GM19328 (cell line): Measurements from ENCODE around the gene EHBP1.
"Not testable (repeated sequence)": the region's sequence is repeated elsewhere in the genome, so short reads cannot be mapped to it uniquely, and the experiment has no call there.

Experiments
- ATAC-seq: cut with Tn5 transposase; IDR thresholded peaks from one replicate; pipeline ENCODE4 v1.9.1; 2021; ENCODE audit warnings: mild to moderate bottlenecking, moderate library complexity; ENCODE audit not compliant: unreplicated experiment

Gene EHBP1

DNA sequence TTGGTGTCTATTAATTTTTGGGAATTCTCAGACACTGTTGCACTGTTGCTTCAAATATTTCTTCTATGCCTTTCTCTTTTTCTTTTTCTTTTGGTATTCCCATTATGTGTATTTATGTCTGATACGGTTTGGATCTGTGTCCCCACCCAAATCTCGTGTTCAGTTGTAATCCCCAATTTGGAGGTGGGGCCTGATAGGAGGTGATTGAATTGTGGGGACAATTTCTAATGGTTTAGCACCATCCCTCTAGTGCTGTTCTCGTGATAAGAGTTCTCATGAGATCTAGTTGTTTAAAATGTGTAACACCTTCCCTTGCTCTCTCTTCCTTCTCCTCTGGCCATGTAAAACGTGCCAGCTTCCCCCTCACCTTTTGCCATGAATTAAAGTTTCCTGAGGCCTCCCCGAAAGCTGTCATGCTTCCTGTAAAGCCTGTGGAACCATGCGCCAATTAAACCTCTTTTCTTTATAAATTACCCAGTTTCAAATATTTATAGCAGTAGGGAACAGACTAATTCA, 26.8 kb downstream of the EHBP1 start:
- ATAC-seq = no peak

DNA sequence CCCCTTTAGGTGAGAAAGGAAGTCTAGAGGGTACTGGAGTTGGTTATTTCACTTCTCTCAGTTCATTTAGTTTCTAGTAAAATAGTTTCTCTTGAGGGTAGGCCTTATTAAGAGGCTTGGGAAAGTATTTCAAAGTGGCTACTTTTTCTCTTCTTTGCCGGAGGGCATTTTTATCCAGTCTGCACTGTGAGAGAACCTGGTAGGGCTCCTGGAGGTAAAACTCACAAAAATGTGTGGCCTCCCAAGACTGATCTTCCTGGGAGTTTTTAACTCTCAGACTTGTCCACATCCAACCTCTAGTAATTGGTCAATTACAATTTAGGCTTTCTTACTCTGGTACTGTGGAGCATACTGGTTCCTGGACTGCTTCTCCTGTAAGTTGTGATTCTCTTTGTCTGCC, 28.0 kb downstream of the EHBP1 start:
- ATAC-seq = no peak

DNA sequence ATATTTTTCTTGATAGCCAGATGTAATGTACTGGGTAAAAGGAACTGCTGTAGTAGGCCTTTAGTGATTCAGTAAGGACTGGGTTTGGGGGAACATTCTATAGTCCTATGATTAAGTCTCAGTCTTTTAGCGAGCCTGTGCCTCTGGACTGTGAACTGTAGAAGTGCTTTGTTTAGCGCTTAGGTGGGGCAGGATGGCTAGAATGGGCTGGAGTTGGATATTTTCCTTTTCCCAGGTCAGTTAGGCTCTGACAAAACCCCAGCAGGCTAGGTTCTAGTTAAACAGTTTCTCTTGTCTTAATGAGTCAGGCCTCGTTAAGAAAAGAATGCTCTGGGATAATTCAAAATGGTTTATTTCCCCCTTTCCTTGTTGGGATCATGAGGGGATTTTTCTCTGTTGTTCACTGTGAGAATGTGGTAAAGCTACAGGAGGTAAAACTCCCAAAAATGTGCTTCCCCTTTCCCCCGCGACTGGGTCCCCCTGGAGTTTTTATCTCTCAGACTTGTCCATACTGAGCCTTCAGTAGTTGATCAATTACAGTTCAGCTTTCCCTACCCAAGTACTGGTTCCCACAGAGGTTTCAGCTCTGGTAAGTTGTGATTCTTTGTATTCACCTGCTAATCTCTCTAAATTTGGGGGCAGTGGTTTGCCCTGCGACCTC, 31.5 kb downstream of the EHBP1 start:
- ATAC-seq = no peak

DNA sequence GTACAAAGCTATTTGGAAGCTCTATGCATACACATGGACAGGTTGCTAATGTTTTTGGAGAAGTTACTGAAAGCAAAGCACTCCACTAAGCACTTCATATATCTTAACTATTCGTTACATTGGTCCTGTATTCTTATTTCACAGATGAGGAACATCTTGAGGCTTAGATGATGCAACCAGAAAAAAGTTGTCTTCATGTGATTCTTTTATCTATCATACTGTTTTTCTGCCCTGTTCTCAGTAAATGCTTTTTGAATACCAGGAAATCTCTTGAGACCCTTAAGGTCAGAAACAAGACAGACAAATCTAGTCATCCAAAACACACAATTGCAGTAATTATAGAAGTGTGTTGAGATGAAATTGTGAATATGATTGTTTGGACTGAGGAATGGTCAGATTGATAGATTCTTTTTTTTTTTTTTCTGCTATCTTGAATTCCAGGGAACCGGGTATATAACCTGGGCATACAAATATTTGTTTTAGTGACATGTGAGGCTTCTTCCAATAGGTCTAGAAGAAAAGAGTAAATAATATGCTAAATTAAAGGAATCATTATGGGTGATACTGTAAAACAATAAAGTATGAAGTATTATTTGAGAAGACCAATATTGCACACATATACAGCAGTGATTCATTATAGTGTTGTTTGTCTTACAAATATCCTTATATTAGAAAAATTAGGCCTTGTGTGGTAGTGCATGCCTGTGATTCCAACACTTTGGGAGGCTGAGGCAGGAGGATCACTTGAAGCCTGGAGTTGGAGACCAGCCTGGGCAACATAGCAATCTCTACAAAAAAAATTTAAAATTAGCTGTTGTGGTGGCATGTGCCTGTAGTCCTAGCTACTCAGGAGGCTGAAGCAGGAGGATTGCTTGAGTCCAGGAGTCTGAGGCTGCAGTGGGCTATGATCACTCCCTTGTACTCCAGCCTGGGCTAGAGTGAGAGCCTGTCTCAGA, 33.7 kb downstream of the EHBP1 start:
- no peak for ATAC-seq

DNA sequence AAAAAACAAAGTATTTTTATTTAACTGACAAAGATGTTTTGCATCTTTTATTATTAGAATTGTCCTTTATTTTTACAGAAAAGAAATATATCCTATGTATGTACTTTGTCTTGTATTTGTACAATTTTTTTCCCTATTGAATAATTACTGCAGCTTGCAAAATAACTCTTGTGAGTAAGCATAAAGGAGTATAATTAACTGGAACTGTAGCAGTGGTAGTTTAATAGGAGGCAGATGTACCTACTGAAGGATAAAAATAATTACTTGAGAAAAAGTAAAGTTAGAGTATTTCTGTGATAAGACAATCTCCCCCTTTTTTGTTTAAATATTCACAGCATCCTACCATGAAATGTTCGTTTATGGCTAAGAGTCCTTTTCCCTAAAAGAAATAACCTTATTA, 34.7 kb downstream of the EHBP1 start:
- ATAC-seq = no peak

DNA sequence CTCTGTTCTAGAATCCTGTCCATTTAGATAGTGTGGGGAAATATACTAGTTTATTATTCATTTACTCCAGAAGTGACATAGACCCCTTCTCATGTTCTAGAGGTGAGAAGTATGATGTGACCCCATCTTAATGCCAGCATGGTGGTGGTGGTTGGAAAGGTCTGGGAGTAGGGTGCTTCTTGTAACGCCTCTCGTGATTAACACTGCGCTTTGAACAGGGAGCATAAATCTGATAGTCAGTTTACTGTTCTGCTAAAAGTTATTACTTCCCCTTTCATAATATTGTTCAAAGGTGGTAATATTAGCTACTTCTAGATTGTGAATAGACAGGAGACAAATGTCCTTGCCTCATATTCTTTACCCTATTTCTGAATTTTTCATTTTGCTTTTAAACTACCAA, 35.6 kb downstream of the EHBP1 start:
- ATAC-seq = no peak

DNA sequence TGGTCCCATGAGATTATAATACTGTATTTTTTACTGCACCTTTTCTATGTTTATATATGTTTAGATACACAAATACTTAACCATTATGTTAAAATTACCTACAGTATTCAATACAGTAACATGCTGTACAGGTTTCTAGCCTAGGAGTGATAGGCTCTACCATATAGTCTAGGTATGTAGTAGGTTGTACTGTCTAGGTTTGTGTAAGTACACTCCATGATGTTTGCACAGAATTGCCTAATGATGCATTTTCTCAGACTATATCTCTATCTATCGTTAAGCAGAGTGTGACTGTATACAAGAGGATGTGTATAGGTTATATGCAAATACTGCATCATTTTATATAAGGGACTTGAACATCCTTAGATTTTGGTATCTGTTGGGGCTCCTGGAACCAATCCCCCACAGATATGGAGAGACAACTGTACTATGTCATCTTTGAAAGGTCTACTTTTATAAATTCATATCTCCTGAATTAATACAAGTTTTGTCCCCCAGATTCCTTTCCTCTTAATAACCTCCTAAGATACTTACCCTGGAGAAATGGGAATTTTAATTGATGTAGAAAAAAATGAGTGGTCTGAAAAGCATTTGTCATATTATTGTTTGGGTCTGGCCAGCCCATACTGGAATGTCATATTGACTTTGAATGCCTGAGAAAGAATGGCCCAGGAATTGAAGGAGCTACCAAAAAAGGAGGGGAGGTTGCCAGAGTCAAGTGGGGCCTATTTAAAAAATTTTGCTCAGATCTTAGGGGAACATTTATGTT, 36.6 kb downstream of the EHBP1 start:
- ATAC-seq = no peak

DNA sequence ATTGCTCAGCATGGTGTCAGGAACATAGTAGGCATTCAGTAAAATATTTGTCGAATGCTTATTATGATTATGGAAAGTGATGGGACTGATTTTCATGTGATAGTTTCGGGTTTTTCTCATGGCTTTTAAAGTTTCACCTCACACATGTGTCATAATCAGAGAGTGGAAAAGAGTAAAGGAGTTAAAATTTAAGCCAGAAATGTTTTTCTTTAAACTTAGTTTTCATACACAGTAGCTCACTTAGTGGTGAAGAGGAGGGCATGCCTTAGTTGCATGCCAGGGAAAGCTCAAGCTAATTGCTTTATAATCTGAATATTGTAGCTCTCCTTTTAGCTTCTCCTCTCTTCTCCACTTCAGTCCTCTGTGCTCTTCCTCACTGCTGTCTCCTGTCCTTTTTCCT, 38.0 kb downstream of the EHBP1 start:
- no peak for ATAC-seq

DNA sequence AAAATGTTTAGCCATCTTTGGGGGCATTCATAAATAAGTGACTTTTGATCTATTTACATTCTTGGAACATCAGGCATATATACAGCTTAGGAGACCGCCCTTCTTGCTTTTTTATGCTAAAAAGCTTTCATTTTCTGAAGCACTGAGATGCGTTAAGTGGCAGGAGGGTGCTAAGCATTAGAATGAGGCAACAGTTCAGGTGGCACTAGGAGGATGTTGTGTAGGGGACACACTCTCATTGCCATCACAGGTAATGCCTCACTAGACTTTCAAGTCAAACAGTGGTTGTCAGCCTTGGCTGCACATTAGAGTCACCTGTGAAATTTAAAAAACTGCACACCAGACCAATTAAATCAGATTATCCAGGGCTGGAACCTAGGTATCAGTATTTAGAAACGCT, 39.1 kb downstream of the EHBP1 start:
- no peak for ATAC-seq

DNA sequence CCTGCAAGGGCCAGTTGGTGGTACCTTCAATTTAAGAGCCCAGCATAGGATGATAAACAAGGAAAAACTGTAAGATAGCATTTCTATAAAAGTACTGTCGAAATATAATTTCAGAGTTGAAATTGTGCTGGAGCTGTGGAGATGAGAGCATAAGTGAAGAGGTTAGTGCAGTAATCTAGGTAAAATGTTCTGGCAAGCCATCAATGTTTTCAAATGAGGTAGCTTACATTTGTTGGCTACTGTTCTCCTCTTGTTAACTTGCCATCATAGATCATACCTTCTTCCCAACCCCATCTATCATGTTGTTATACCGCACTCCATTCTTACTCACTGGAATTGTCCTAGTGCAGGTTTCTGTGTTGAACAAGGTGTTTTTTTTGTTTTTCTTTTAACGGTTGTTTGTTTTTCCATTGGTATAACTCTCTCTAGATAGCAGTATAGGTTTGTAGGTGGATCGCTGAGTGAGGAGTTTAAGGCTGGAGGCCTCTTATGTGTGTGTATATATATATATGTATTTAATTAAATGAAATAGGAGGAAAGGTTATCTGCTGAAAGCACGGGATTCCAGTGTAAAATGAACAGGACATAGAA, 40.5 kb downstream of the EHBP1 start:
- ATAC-seq = no peak

DNA sequence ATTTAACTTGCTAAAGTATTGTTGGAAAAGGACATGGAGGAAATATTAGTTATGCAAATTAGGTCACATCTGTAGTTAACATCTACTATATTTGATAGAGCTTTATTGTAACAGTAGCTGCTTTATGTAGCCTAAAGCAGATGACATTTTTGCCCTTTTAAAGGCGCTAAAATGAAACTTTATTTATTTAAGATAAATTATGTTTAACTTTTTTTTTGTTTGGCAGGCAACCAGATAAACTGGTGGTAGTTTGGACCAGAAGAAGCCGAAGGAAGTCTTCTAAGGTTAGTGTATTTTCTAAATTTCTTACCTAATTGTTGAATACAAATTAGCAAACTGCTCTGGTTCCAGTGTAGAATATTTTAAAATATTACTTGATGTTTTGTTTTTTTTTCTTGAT, 41.7 kb downstream of the EHBP1 start:
- ATAC-seq = no peak

DNA sequence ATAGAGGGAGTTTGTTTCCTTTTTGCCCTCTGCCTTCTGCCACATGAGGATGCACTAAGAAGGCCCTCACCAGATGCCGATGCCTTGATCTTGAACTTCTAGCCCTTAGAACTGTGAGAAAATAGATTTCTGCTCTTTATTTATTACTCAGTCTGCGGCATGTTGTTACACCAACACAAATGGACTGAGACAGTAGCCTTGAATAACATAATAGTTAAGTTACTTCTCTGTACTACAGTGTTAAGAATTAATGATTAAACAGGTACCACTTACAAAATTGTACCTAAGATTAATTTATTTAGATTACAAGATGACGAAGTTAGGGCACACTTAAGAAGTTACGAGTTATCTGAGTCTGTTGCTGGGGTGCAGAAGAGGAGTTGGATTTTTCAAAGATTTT, 42.4 kb downstream of the EHBP1 start:
- ATAC-seq = no peak

DNA sequence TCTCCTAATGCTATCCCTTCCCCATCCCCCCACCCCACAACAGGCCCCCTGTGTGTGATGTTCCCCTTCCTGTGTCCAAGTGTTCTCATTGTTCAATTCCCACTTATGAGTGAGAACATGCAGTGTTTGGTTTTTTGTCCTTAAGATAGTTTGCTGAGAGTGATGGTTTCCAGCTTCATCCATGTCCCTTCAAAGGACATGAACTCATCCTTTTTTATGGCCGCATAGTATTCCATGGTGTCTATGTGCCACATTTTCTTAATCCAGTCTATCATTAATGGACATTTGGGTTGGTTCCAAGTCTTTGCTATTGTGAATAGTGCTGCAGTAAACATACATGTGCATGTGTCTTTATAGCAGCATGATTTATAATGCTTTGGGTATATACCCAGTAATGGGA, 43.6 kb downstream of the EHBP1 start:
- ATAC-seq = not testable (repeated sequence)

DNA sequence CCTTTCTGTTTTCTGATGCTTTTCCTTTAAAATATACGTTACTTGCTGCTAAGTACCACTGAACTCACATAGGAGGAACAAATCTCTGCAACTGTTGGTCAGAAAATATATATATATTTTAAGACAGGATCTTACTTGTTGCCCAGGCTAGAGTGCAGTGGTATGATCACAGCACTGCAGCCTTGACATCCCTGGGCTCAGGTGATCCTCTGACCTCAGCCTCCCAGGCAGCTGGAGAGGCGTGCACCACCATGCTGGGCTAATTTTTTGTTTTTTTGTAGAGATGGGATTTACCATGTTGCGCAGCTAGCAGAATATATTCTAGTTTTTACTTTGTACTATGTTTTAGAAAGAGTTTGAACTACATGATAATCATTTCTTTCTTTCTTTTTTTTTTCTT, 51.5 kb downstream of the EHBP1 start:
- ATAC-seq = no peak

DNA sequence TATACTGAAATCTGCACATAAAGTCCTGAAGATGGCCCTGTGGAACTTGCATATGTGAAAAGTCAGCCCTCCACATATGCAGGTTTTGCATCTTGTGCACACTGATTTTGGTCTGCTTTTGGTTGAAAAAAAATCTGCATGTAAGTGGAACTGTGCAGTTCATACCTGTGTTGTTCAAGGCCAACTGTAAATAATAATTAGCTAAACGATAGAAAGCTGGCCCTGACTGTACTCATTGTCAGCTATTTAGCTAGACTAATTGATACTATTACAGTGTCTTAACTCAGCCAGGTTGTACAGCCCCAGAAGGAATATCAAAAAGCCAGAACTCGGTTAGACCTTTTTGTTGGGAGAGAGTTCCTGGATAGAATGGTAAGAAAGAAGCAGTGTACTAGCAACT, 54.5 kb downstream of the EHBP1 start:
- no peak for ATAC-seq

DNA sequence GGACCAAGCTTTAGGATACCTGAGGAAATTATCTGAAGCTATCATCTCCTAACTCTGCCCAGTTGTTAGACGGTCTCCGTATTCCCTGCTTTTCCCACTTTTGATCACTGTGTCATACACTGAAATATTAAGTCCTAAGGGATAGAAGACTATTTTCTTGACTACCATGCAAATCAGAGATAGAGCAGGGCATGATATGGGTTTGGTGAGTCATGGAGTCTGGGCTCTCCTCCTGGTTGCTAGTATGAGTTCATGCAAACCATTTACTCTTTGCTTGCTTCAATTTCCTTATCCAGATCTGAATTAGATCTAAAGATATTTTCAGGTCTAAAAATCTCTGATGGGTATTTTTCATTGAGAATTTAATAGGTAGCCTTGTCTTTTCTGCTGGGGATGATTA, 55.0 kb downstream of the EHBP1 start:
- no peak for ATAC-seq

DNA sequence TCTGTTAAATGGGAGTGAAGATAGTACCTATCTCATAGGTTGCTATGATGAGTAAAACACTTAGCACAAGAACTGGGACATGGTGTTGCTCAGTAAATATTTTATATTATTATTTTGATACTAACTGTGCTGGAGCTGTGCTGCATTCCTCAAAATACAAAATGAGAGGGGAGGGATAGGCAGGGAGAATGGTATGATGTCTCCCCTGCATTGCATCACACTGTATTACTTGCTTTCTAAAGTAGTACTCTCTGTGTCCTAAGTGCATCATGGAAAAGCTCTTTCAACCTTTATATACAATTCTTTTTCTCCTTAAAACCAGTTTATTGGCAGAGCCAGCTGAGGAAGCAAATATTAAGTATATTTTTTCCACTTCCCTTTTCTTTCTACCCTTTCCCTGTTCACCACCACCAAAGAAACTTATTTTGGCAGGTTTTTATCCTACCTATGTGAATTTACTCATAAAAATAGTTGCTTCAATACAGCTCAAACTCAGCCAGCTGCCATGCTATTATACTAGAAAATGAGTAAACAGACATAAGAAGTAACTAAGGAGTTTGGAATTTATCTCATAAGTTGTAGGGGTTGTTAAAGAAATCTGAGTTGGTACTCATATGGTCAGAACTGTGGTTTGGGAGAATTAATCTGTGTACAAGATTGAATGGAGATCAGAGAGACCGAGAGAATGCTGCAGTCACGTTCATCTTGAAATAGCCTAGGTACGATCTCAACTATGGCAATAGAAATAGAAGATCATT, 60.3 kb downstream of the EHBP1 start:
- ATAC-seq = no peak

DNA sequence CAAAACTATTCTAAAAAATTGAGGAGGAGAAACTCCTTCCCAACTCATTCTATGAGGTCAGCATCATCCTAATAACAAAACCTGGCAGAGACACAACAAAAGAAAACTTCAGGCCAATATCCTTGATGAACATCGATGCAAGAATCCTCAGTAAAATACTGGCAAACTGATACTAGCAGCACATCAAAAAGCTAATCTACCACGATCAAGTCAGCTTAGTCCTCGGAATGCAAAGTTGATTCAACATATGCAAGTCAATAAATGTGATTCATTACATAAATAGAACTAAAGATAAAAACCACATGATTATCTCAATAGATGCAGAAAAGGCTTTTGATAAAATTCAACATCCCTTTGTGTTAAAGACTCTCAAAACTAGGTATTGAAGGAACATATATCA, 63.1 kb downstream of the EHBP1 start:
- no peak for ATAC-seq

DNA sequence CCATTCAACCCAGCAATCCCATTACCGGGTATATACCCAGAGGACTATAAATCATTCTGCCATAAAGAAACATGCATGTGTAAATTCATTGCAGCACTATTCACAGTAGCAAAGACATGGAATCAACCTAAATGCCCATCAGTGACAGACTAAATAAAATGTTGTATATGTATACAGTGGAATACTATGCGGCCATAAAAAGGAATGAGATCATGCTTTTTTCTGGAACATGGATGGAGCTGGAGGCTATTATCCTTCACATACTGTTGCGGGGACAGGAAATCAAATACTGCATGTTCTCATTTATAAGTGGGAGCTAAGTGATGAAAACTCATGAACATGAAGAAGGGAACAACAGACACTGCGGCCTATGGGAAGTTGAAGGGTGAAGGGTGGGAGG, 65.1 kb downstream of the EHBP1 start:
- no peak for ATAC-seq
